Uterus (tissue), 4 donors: ENCODE data around the gene EMP2. TPM values are rescaled to one million over a fixed set of nuclear protein-coding genes. Genes with fewer than 3 reads are reported as not detected.
A peak's percentile ranks its signal among the peaks of the same experiment; 100 is the strongest.
"Not testable (repeated sequence)": the region's sequence is repeated elsewhere in the genome, so short reads cannot be mapped to it uniquely, and the experiment has no call there.

Source experiments
- DNase-seq, 2 donors: peaks; one replicate each; pipeline ENCODE4 v3.0.0-alpha.2; 2019 to 2020
- H3K27ac ChIP-seq, 2 donors: fragments of 200-600 bp; sonication (generic); 1 replicate in 1 of 2; 2 replicates in 1 of 2; pipeline ENCODE4 v1.5.1; 2016 to 2018
- H3K27me3 ChIP-seq, 2 donors: fragments of 200-600 bp; sonication (generic); one replicate each; pipeline ENCODE4 v1.5.1; 2018 to 2019; ENCODE audit warnings: control low read depth in 1 of 2
- H3K36me3 ChIP-seq, 2 donors: fragments of 200-600 bp; sonication (generic); one replicate each; pipeline ENCODE4 v1.5.1; 2019; ENCODE audit warnings: control low read depth in 1 of 2
- H3K4me1 ChIP-seq, 2 donors: fragments of 200-600 bp; sonication (generic); one replicate each; pipeline ENCODE4 v1.5.1; 2018 to 2019; ENCODE audit warnings: control low read depth in 1 of 2
- H3K4me3 ChIP-seq, 2 donors: fragments of 200-600 bp; sonication (generic); 1 replicate in 1 of 2; 2 replicates in 1 of 2; pipeline ENCODE4 v1.5.1; 2018 to 2019; ENCODE audit warnings: mild to moderate bottlenecking in 1 of 2
- H3K9me3 ChIP-seq, 2 donors: fragments of 200-600 bp; sonication (generic); one replicate each; pipeline ENCODE4 v1.5.1; 2019; ENCODE audit warnings: control low read depth in 1 of 2
- CTCF ChIP-seq, 4 experiments: fragments of 200-600 bp in 2 of 4; fragments of 450-650 bp in 2 of 4; sonication (generic) in 2 of 4; IDR thresholded peaks; one replicate each; pipeline ENCODE4 v1.5.1; 2016 to 2019; ENCODE audit warnings: antibody characterized with exemption in 4 of 4, mild to moderate bottlenecking in 2 of 4, moderate library complexity in 1 of 4
- POLR2A ChIP-seq, 2 donors: fragments of 450-650 bp; IDR thresholded peaks; one replicate each; pipeline ENCODE4 v1.6.1; 2016; ENCODE audit warnings: antibody characterized with exemption in 2 of 2, mild to moderate bottlenecking in 1 of 2, moderate library complexity in 1 of 2
- intact Hi-C: fragments of 100-400 bp; cut with DNase I; formaldehyde crosslinking; loops from one replicate; pipeline ENCODE4 v1.15.1; 2023; ENCODE audit warnings: low total_unique reads
- total RNA-seq, 4 donors: library from RNA; depleted of rRNA in 3 of 4; stranded (reverse); fragments of >200 nt in 3 of 4; gene quantifications; one replicate each; pipeline versions ENCODE4 v1.1.0 to v1.2.4, GENCODE V29; 2014 to 2023
- donor health status: DM: yes; HTN: yes; CAD: no.

EMP2 gene
- total RNA-seq, 4 donors from 2014 or later = 16.4 to 88.3 (median 32.1) TPM

GRCh38 chr16:10510279-10510678 lies 70.1 kb downstream of the EMP2 start:
- no peak for DNase-seq
- H3K9me3 ChIP-seq = no peaks in the 10 kb centered on the region
- intact Hi-C loops = loop anchor here (10.0 kb wide), 1 partner anchor 415 kb away; no protein-coding TSS in a partner anchor
- H3K4me3 ChIP-seq = no peak overlapping the region
- H3K27ac ChIP-seq = no peak overlapping the region
- H3K27me3 ChIP-seq = no peaks in the 10 kb centered on the region
- TF ChIP-seq POLR2A (IDR thresholded peaks at IDR 0.05) = no peak
- no peak for TF ChIP-seq CTCF (IDR thresholded peaks at IDR 0.05)
- no peaks in the 10 kb centered on the region for H3K36me3 ChIP-seq
- H3K4me1 ChIP-seq = peaks cover 0 to 5% of the 10 kb centered on the region in 2 donors

GRCh38 chr16:10509534-10510025 lies 70.8 kb downstream of the EMP2 start:
- DNase-seq = peak; percentile 49 to 50
- TF ChIP-seq CTCF (IDR thresholded peaks at IDR 0.05) = peak; percentile 64 to 83 (median 71)
- no peak for TF ChIP-seq POLR2A (IDR thresholded peaks at IDR 0.05)
- no peaks in the 10 kb centered on the region for H3K9me3 ChIP-seq
- H3K4me3 ChIP-seq = no peak overlapping the region
- H3K27me3 ChIP-seq = no peaks in the 10 kb centered on the region
- peaks cover 0 to 4% of the 10 kb centered on the region in 2 donors for H3K4me1 ChIP-seq
- H3K27ac ChIP-seq = no peak overlapping the region
- intact Hi-C loops = loop anchor here (10.0 kb wide), 1 partner anchor 415 kb away; no protein-coding TSS in a partner anchor
- H3K36me3 ChIP-seq = no peaks in the 10 kb centered on the region

- H3K4me3 ChIP-seq = not testable (repeated sequence)
Measured at GRCh38 chr16:10505286-10505685, 75.1 kb downstream of the EMP2 start.

GRCh38 chr16:10504404-10504885 lies 76.0 kb downstream of the EMP2 start:
- Histone ChIP-seq H3K4me1 (no peaks in the 10 kb centered on the region), H3K36me3 (no peaks in the 10 kb centered on the region), H3K9me3 (no peaks in the 10 kb centered on the region), H3K4me3 (no peak overlapping the region), H3K27ac (no peak overlapping the region), H3K27me3 (no peaks in the 10 kb centered on the region)
- no peak for DNase-seq
- TF ChIP-seq POLR2A (IDR thresholded peaks at IDR 0.05) (no peak), CTCF (IDR thresholded peaks at IDR 0.05) (no peak)
- intact Hi-C loops = no loop called here

More at GRCh38 chr16:10505286-10505685, 75.1 kb downstream of the EMP2 start:
- H3K27me3 ChIP-seq, H3K4me1 ChIP-seq, H3K9me3 ChIP-seq, H3K27ac ChIP-seq, DNase-seq, H3K36me3 ChIP-seq, intact Hi-C loops: not testable (repeated sequence)

- Histone ChIP-seq H3K9me3 (no peaks in the 10 kb centered on the region), H3K27ac (no peak overlapping the region), H3K4me1 (no peaks in the 10 kb centered on the region), H3K27me3 (no peaks in the 10 kb centered on the region), H3K36me3 (no peaks in the 10 kb centered on the region), H3K4me3 (no peak overlapping the region)
- no peak for DNase-seq
- no peak for TF ChIP-seq CTCF (IDR thresholded peaks at IDR 0.05)
- TF ChIP-seq POLR2A (IDR thresholded peaks at IDR 0.05) = no peak
- intact Hi-C loops = no loop called here
Measured at GRCh38 chr16:10502776-10503175, 77.6 kb downstream of the EMP2 start.
